ENCODE results near the gene SERTAD1.
A peak's percentile ranks its signal among the peaks of the same experiment; 100 is the strongest.

SERTAD1 gene

DNA sequence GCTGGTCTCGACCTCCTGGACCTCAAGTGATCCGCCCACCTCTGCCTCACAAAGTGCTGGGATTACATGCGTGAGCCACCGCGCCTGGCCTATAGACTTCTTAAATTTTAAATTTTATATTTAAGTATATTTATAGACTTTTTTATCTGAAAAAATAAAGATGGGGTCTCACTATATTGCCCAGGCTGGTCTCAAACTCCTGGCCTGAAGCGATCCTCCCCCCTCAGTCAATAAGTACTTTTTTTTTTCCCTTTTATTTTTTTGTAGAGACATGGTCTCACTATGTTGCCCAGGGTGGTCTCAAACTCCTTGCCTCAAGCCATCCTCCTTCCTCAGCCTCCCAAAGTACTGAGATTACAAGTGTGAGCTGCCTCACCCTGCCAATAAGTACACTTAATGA lies 1.9 kb downstream of the SERTAD1 start:
- H3K27me3 ChIP-seq (ENCODE audit: insufficient read depth, low read length), result no peaks in the 10 kb centered on the region
- no peak overlapping the region for H3K4me3 ChIP-seq (ENCODE audit: low read length)
- peaks cover 11% of the 10 kb centered on the region for H3K4me1 ChIP-seq (ENCODE audit: insufficient read depth, low read length)
- H3K9me3 ChIP-seq (ENCODE audit: low read length), result no peaks in the 10 kb centered on the region
- H2AFZ ChIP-seq (ENCODE audit: low read depth, low read length), result no peak overlapping the region
- H3K36me3 ChIP-seq (ENCODE audit: insufficient read depth, low read length), result peaks cover 7% of the 10 kb centered on the region

- H3K9me3 ChIP-seq (ENCODE audit: low read length), result no peaks in the 10 kb centered on the region
- H3K4me3 ChIP-seq (ENCODE audit: low read length), result no peak overlapping the region
- H2AFZ ChIP-seq (ENCODE audit: low read depth, low read length), result no peak overlapping the region
- peaks cover 11% of the 10 kb centered on the region for H3K4me1 ChIP-seq (ENCODE audit: insufficient read depth, low read length)
- peaks cover 7% of the 10 kb centered on the region for H3K36me3 ChIP-seq (ENCODE audit: insufficient read depth, low read length)
- no peaks in the 10 kb centered on the region for H3K27me3 ChIP-seq (ENCODE audit: insufficient read depth, low read length)
Observed at GRCh38 chr19:40422748-40423566, 2.8 kb downstream of the SERTAD1 start.

DNA sequence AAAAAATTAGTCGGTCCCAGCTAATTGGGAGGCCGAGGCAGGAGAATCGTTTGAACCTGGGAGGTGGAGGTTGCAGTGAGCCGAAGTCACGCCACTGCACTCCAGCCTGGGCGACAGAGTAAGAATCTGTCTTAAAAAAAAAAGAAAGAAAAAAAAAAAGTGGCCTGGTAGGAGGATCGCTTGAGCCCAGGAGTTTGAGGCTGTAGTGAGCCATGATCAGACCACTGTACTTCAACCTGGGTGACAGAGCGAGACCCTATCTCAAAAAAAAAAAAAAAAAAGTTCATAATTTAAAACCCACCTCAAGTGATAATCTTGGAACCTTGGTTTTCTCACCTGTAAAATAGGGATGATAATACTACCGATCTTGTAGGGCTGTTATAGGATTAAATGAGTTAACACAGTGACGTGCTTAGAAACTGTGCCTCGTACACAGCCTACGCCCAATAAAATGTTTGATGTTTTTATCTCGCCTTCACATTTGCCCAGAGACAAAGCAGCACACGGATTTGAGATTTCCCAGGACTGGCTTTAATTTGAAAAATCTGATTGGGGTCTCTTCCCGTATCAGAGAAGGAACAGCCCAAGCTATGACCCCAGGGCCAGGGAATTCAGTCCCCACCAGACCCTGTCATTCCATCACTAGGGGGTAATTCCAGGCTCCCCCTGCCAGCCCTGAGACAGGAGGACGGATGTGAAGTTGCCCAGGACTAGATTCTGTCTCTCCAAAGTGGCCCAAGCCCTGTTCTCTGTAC lies 3.6 kb downstream of the SERTAD1 start:
- H3K4me3 ChIP-seq (ENCODE audit: low read length), result no peak overlapping the region
- peaks cover 14% of the 10 kb centered on the region for H3K4me1 ChIP-seq (ENCODE audit: insufficient read depth, low read length)
- H3K36me3 ChIP-seq (ENCODE audit: insufficient read depth, low read length), result peaks cover 7% of the 10 kb centered on the region
- H2AFZ ChIP-seq (ENCODE audit: low read depth, low read length), result no peak overlapping the region
- H3K27me3 ChIP-seq (ENCODE audit: insufficient read depth, low read length), result no peaks in the 10 kb centered on the region
- no peaks in the 10 kb centered on the region for H3K9me3 ChIP-seq (ENCODE audit: low read length)

GRCh38 chr19:40420766-40421765 lies 4.7 kb downstream of the SERTAD1 start:
- Histone ChIP-seq H3K9me3 (ENCODE audit: low read length) (no peaks in the 10 kb centered on the region), H2AFZ (ENCODE audit: low read depth, low read length) (peak overlapping the region; percentile 65), H3K4me3 (ENCODE audit: low read length) (peak overlapping the region; percentile 56), H3K36me3 (ENCODE audit: insufficient read depth, low read length) (peaks cover 7% of the 10 kb centered on the region), H3K27me3 (ENCODE audit: insufficient read depth, low read length) (no peaks in the 10 kb centered on the region), H3K4me1 (ENCODE audit: insufficient read depth, low read length) (peaks cover 14% of the 10 kb centered on the region)

DNA sequence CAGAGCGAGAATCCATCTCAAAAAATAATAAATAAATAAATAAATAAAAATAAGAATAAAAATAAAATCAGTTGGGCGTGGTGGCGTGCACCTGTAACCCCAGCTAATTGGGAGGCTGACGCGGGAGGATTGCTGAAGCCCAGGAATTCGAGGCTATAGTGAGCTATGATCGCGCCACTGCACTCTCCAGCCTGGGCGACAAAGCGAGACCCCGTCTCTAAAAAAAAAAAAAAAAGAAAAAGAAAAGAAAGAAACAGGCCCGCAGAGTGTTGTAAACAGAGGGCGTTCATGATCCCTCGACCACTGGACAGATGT lies 5.4 kb downstream of the SERTAD1 start:
- Histone ChIP-seq H3K36me3 (ENCODE audit: insufficient read depth, low read length) (peaks cover 7% of the 10 kb centered on the region), H3K9me3 (ENCODE audit: low read length) (no peaks in the 10 kb centered on the region), H3K4me3 (ENCODE audit: low read length) (peak overlapping the region; percentile 56), H2AFZ (ENCODE audit: low read depth, low read length) (peak overlapping the region; percentile 65), H3K4me1 (ENCODE audit: insufficient read depth, low read length) (peaks cover 14% of the 10 kb centered on the region), H3K27me3 (ENCODE audit: insufficient read depth, low read length) (no peaks in the 10 kb centered on the region)

GRCh38 chr19:40419780-40420179 lies 6.0 kb downstream of the SERTAD1 start:
- H3K4me3 ChIP-seq (ENCODE audit: low read length), result no peak overlapping the region
- H3K9me3 ChIP-seq (ENCODE audit: low read length), result no peaks in the 10 kb centered on the region
- peaks cover 7% of the 10 kb centered on the region for H3K36me3 ChIP-seq (ENCODE audit: insufficient read depth, low read length)
- peaks cover 12% of the 10 kb centered on the region for H3K4me1 ChIP-seq (ENCODE audit: insufficient read depth, low read length)
- no peak overlapping the region for H2AFZ ChIP-seq (ENCODE audit: low read depth, low read length)
- no peaks in the 10 kb centered on the region for H3K27me3 ChIP-seq (ENCODE audit: insufficient read depth, low read length)

DNA sequence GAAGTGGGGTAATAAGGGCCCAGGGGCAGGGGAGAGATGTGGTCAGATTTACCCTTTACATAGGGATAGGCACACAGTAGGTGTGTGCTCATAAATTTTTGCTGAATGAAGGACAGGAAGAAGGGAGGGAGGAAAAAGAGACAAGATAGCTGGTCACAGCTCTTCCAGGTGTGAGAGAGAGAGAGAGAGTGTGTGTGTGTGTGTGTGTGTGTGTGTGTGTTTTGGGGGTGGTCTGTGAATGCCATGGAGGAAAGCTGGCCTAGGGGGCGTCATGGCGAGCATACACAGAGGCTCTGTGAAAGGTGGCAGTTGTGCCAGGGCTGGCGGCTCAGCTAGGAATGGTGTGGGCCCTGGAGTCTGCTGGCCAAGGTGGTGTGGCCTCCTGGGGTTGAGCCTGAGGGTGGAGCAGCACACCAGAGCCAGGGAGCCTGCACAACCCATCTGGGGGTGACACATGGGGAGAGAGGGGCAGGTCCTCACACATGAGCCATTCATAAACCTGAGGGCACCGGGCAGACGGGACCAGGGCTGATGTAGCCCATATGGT lies 6.7 kb downstream of the SERTAD1 start:
- H3K36me3 ChIP-seq (ENCODE audit: insufficient read depth, low read length), result peaks cover 7% of the 10 kb centered on the region
- H3K4me3 ChIP-seq (ENCODE audit: low read length), result no peak overlapping the region
- H2AFZ ChIP-seq (ENCODE audit: low read depth, low read length), result no peak overlapping the region
- no peaks in the 10 kb centered on the region for H3K27me3 ChIP-seq (ENCODE audit: insufficient read depth, low read length)
- H3K4me1 ChIP-seq (ENCODE audit: insufficient read depth, low read length), result peaks cover 7% of the 10 kb centered on the region
- H3K9me3 ChIP-seq (ENCODE audit: low read length), result no peaks in the 10 kb centered on the region

GRCh38 chr19:40418040-40418439 lies 7.8 kb downstream of the SERTAD1 start:
- Histone ChIP-seq H3K4me1 (ENCODE audit: insufficient read depth, low read length) (peaks cover 12% of the 10 kb centered on the region), H3K9me3 (ENCODE audit: low read length) (no peaks in the 10 kb centered on the region), H3K4me3 (ENCODE audit: low read length) (no peak overlapping the region), H2AFZ (ENCODE audit: low read depth, low read length) (no peak overlapping the region), H3K36me3 (ENCODE audit: insufficient read depth, low read length) (peaks cover 4% of the 10 kb centered on the region), H3K27me3 (ENCODE audit: insufficient read depth, low read length) (no peaks in the 10 kb centered on the region)

- Histone ChIP-seq H3K9me3 (ENCODE audit: low read length) (no peaks in the 10 kb centered on the region), H3K4me1 (ENCODE audit: insufficient read depth, low read length) (peaks cover 12% of the 10 kb centered on the region), H3K27me3 (ENCODE audit: insufficient read depth, low read length) (no peaks in the 10 kb centered on the region), H2AFZ (ENCODE audit: low read depth, low read length) (no peak overlapping the region), H3K4me3 (ENCODE audit: low read length) (no peak overlapping the region), H3K36me3 (ENCODE audit: insufficient read depth, low read length) (peaks cover 1% of the 10 kb centered on the region)
Observed at GRCh38 chr19:40417643-40417981, 8.2 kb downstream of the SERTAD1 start.

- Histone ChIP-seq H3K4me3 (ENCODE audit: low read length) (no peak overlapping the region), H3K27me3 (ENCODE audit: insufficient read depth, low read length) (no peaks in the 10 kb centered on the region), H3K9me3 (ENCODE audit: low read length) (no peaks in the 10 kb centered on the region), H2AFZ (ENCODE audit: low read depth, low read length) (no peak overlapping the region), H3K36me3 (ENCODE audit: insufficient read depth, low read length) (no peaks in the 10 kb centered on the region), H3K4me1 (ENCODE audit: insufficient read depth, low read length) (peaks cover 12% of the 10 kb centered on the region)
Observed at GRCh38 chr19:40416918-40417642, 8.7 kb downstream of the SERTAD1 start.

- no peak overlapping the region for H3K4me3 ChIP-seq (ENCODE audit: low read length)
- no peaks in the 10 kb centered on the region for H3K27me3 ChIP-seq (ENCODE audit: insufficient read depth, low read length)
- no peak overlapping the region for H2AFZ ChIP-seq (ENCODE audit: low read depth, low read length)
- H3K36me3 ChIP-seq (ENCODE audit: insufficient read depth, low read length), result no peaks in the 10 kb centered on the region
- no peaks in the 10 kb centered on the region for H3K9me3 ChIP-seq (ENCODE audit: low read length)
- peaks cover 10% of the 10 kb centered on the region for H3K4me1 ChIP-seq (ENCODE audit: insufficient read depth, low read length)
Observed at GRCh38 chr19:40415768-40416167, 10.0 kb downstream of the SERTAD1 start.

Data from neuron (in vitro differentiated cells).